Breast epithelium (tissue), 3 donors: Measurements from ENCODE around the gene BRIP1.

Experiments used
- CTCF ChIP-seq, 3 donors: fragments of 450-650 bp; IDR thresholded peaks; one replicate each; pipeline ENCODE4 v1.5.1; 2016 to 2017; ENCODE audit warnings: antibody characterized with exemption in 3 of 3, mild to moderate bottlenecking in 3 of 3, moderate library complexity in 3 of 3
- POLR2A ChIP-seq: fragments of 450-650 bp; IDR thresholded peaks from one replicate; pipeline ENCODE4 v1.6.1; 2016; ENCODE audit warnings: antibody characterized with exemption, mild to moderate bottlenecking, moderate library complexity
- POLR2AphosphoS5 ChIP-seq, 3 donors: sonication (generic); formaldehyde crosslinking; IDR thresholded peaks; one replicate each; pipeline ENCODE4 v1.6.1; 2017; ENCODE audit warnings: antibody characterized with exemption in 3 of 3

- TF ChIP-seq CTCF (IDR thresholded peaks at IDR 0.05) (no peak), POLR2AphosphoS5 (IDR thresholded peaks at IDR 0.05) (no peak), POLR2A (no peak)
Observed at GRCh38 chr17:61647047-61647446, 216.3 kb downstream of the BRIP1 start.
